Activated T-helper 17 cell treated with anti-CD3 and anti-CD28 coated beads, Interleukin-2, amount 50 U/mL, for 72 hours (primary cell): ENCODE data around the gene STK17A. TPM values are rescaled to one million over a fixed set of nuclear protein-coding genes. Genes with fewer than 3 reads are reported as not detected.
"Not testable (repeated sequence)": the region's sequence is repeated elsewhere in the genome, so short reads cannot be mapped to it uniquely, and the experiment has no call there.

Source experiments
- ATAC-seq: fragments of 150-1000 bp; cut with Tn5 transposase; replicated peaks from 2 replicates; pipeline ENCODE4 v1.10.0; 2021; ENCODE audit warnings: mild to moderate bottlenecking, moderate library complexity
- H3K27ac Mint-ChIP-seq: one replicate; pipeline ENCODE4 v1.8.0; 2022; ENCODE audit warnings: mixed read lengths
- H3K27me3 Mint-ChIP-seq: one replicate; pipeline ENCODE4 v1.8.0; 2022; ENCODE audit warnings: mixed read lengths
- H3K36me3 Mint-ChIP-seq: one replicate; pipeline ENCODE4 v1.8.0; 2022; ENCODE audit warnings: low read depth, mild to moderate bottlenecking, mixed read lengths
- H3K4me1 Mint-ChIP-seq: one replicate; pipeline ENCODE4 v1.8.0; 2022; ENCODE audit warnings: mixed read lengths
- H3K4me3 Mint-ChIP-seq: one replicate; pipeline ENCODE4 v1.8.0; 2022; ENCODE audit warnings: mild to moderate bottlenecking, mixed read lengths
- H3K9me3 Mint-ChIP-seq: one replicate; pipeline ENCODE4 v1.8.0; 2022; ENCODE audit warnings: mixed read lengths
- total RNA-seq, 2 donors: library from RNA; stranded (reverse); gene quantifications; one replicate each; pipeline ENCODE4 v1.2.3, GENCODE V29; 2022

Gene STK17A
- total RNA-seq, 2 donors from 2014 or later, result 47.6 to 71.7 TPM

- H3K36me3 Mint-ChIP-seq, result peaks cover 97% of the 10 kb centered on the region
- H3K4me3 Mint-ChIP-seq, result no peak overlapping the region
- H3K4me1 Mint-ChIP-seq, result peaks cover 39% of the 10 kb centered on the region
- H3K27me3 Mint-ChIP-seq, result no peaks in the 10 kb centered on the region
- no peaks in the 10 kb centered on the region for H3K9me3 Mint-ChIP-seq
- H3K27ac Mint-ChIP-seq, result peak overlapping the region; percentile 31
- ATAC-seq, result no peak
Observed at GRCh38 chr7:43626695-43627094, 43.8 kb downstream of the STK17A start.

- ATAC-seq, H3K4me3 Mint-ChIP-seq, H3K27me3 Mint-ChIP-seq, H3K9me3 Mint-ChIP-seq: not testable (repeated sequence)
- Mint-ChIP-seq H3K4me1 (peaks cover 44% of the 10 kb centered on the region), H3K27ac (peak overlapping the region; percentile 31), H3K36me3 (peaks cover 97% of the 10 kb centered on the region)
Observed at GRCh38 chr7:43627798-43628197, 44.9 kb downstream of the STK17A start.

GRCh38 chr7:43628431-43628830 is 45.5 kb downstream of the STK17A start:
- Mint-ChIP-seq H3K4me3 (no peak overlapping the region), H3K27me3 (no peaks in the 10 kb centered on the region), H3K36me3 (peaks cover 97% of the 10 kb centered on the region), H3K27ac (no peak overlapping the region), H3K9me3 (no peaks in the 10 kb centered on the region), H3K4me1 (peaks cover 41% of the 10 kb centered on the region)
- no peak for ATAC-seq

DNA sequence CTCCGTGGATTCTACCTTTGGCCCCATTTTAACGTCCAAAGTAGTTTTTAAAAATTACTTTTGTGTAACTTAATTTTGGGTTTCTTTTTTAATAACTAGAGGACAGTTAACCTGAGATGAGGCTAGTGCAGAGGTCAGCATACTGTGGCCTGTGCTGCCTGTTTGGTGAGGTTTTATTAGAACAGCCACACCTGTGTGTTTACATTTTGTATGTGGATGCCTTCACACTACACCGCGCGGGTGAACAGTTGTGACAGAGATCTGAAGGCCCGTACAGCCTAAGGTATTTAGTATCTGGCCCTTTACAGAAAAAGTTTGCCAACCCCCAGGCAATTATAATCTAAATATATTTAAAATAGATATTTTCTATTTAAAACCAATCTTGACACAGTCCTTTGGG is 46.9 kb downstream of the STK17A start:
- ATAC-seq, result no peak
- Mint-ChIP-seq H3K4me3 (no peak overlapping the region), H3K36me3 (peaks cover 97% of the 10 kb centered on the region), H3K9me3 (no peaks in the 10 kb centered on the region), H3K4me1 (peaks cover 46% of the 10 kb centered on the region), H3K27me3 (no peaks in the 10 kb centered on the region), H3K27ac (no peak overlapping the region)

DNA sequence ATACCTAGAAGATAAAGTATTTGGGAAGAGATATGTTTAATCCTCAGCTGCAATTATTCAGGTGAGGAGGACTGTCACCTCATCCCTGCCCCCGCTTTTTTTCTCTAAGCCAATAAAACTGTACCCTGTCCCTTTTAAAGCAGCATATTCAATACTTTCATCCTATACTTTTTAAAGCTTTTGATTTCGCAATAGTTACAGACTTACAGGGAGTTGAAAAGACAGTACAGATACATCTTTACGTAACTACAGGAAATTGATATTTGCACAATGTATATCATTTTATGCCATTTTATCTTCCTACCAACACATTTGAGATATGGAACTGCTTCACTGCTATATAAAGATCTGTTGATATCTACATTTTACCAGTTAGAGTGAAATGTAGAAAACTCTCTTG is 47.6 kb downstream of the STK17A start:
- H3K9me3 Mint-ChIP-seq, result no peaks in the 10 kb centered on the region
- peaks cover 44% of the 10 kb centered on the region for H3K4me1 Mint-ChIP-seq
- peaks cover 96% of the 10 kb centered on the region for H3K36me3 Mint-ChIP-seq
- H3K27me3 Mint-ChIP-seq, result no peaks in the 10 kb centered on the region
- H3K27ac Mint-ChIP-seq, result peak overlapping the region; percentile 40
- H3K4me3 Mint-ChIP-seq, result peak overlapping the region; percentile 10
- ATAC-seq, result no peak

- Mint-ChIP-seq H3K4me1 (peaks cover 38% of the 10 kb centered on the region), H3K27me3 (no peaks in the 10 kb centered on the region), H3K36me3 (peaks cover 96% of the 10 kb centered on the region), H3K4me3 (peak overlapping the region; percentile 9), H3K27ac (peak overlapping the region; percentile 40), H3K9me3 (no peaks in the 10 kb centered on the region)
- ATAC-seq, result peak; percentile 71
Observed at GRCh38 chr7:43631559-43631958, 48.7 kb downstream of the STK17A start.

GRCh38 chr7:43632746-43633145 is 49.8 kb downstream of the STK17A start:
- Mint-ChIP-seq H3K27me3 (no peaks in the 10 kb centered on the region), H3K9me3 (no peaks in the 10 kb centered on the region), H3K27ac (peak overlapping the region; percentile 40), H3K36me3 (peaks cover 96% of the 10 kb centered on the region), H3K4me3 (no peak overlapping the region), H3K4me1 (peaks cover 41% of the 10 kb centered on the region)
- ATAC-seq, result no peak

GRCh38 chr7:43634384-43634783 is 51.5 kb downstream of the STK17A start:
- no peaks in the 10 kb centered on the region for H3K9me3 Mint-ChIP-seq
- peak overlapping the region; percentile 84 for H3K27ac Mint-ChIP-seq
- H3K4me3 Mint-ChIP-seq, result no peak overlapping the region
- peaks cover 96% of the 10 kb centered on the region for H3K36me3 Mint-ChIP-seq
- H3K4me1 Mint-ChIP-seq, result peaks cover 39% of the 10 kb centered on the region
- H3K27me3 Mint-ChIP-seq, result no peaks in the 10 kb centered on the region
- no peak for ATAC-seq

- no peak for ATAC-seq
- H3K9me3 Mint-ChIP-seq, result no peaks in the 10 kb centered on the region
- H3K4me1 Mint-ChIP-seq, result peaks cover 40% of the 10 kb centered on the region
- peaks cover 99% of the 10 kb centered on the region for H3K36me3 Mint-ChIP-seq
- H3K27me3 Mint-ChIP-seq, result no peaks in the 10 kb centered on the region
- H3K4me3 Mint-ChIP-seq, result no peak overlapping the region
- H3K27ac Mint-ChIP-seq, result no peak overlapping the region
Observed at GRCh38 chr7:43636093-43636492, 53.2 kb downstream of the STK17A start.

GRCh38 chr7:43637114-43637806 is 54.4 kb downstream of the STK17A start:
- H3K4me1 Mint-ChIP-seq, result peaks cover 32% of the 10 kb centered on the region

DNA sequence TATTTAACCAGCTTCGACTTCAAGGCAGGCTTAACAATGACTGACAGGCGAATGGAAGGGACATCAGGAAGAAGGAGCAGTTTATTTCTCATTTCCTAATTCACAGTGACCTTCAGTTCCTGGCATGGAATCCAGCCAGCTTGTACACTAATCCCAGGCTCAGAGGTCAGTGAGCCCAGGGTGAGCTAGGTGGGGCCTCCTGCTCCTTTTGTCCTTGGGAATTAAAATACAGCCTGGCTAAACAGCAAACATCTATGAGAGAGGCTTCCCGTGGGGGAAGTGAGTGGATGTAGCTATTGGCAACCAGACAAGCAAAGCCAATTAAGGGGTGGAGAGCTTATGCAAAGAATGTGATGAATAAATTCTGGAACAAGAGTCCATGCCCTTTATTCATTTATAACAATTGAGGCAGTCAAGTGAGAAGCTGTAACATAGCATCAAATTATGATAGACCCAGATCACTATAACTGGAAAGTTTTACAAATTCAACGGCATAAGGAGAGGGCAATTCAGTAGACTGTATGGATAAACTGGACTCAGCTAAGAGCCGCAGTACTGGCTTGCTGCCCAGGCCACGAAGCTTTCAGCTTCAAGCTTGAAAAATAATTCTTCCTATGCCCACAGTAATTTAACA is 57.1 kb downstream of the STK17A start:
- no peak overlapping the region for H3K4me3 Mint-ChIP-seq
- H3K36me3 Mint-ChIP-seq, result peaks cover 99% of the 10 kb centered on the region
- no peak for ATAC-seq
- H3K4me1 Mint-ChIP-seq, result peaks cover 43% of the 10 kb centered on the region
- no peaks in the 10 kb centered on the region for H3K27me3 Mint-ChIP-seq
- H3K27ac Mint-ChIP-seq, result peak overlapping the region; percentile 32
- H3K9me3 Mint-ChIP-seq, result no peaks in the 10 kb centered on the region

More at GRCh38 chr7:43637114-43637806, 54.4 kb downstream of the STK17A start:
- peak; percentile 88 for ATAC-seq
- H3K27ac Mint-ChIP-seq, result peak overlapping the region; percentile 87
- peak overlapping the region; percentile 56 for H3K4me3 Mint-ChIP-seq
- H3K36me3 Mint-ChIP-seq, result peaks cover 99% of the 10 kb centered on the region
- no peaks in the 10 kb centered on the region for H3K27me3 Mint-ChIP-seq
- no peaks in the 10 kb centered on the region for H3K9me3 Mint-ChIP-seq

DNA sequence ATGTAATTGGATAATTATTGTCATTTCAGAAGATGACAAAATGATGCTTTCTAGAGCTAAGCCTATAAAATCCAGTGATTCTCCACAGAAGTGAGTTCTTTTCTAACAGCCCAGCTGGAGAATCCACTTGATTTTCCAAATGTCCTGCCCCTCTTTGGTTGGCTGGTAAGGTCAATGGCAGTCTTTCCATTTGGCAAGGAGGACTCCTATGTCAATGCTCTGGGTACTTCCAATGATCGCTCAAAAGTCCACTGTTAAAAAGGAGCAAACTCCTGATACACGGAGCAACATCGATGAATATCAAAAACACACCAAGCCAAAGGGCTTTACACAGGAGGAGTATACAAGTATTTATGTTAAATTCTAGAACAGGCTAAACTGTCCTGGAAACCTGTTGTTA is 57.8 kb downstream of the STK17A start:
- Mint-ChIP-seq H3K4me3 (no peak overlapping the region), H3K27me3 (no peaks in the 10 kb centered on the region), H3K4me1 (peaks cover 45% of the 10 kb centered on the region), H3K9me3 (no peaks in the 10 kb centered on the region), H3K36me3 (peaks cover 100% of the 10 kb centered on the region), H3K27ac (peak overlapping the region; percentile 50)
- ATAC-seq, result no peak

- Mint-ChIP-seq H3K36me3 (peaks cover 99% of the 10 kb centered on the region), H3K27ac (peak overlapping the region; percentile 61), H3K27me3 (no peaks in the 10 kb centered on the region), H3K9me3 (no peaks in the 10 kb centered on the region), H3K4me1 (peaks cover 48% of the 10 kb centered on the region), H3K4me3 (peak overlapping the region; percentile 76)
- no peak for ATAC-seq
Observed at GRCh38 chr7:43642897-43643630, 60.2 kb downstream of the STK17A start.

DNA sequence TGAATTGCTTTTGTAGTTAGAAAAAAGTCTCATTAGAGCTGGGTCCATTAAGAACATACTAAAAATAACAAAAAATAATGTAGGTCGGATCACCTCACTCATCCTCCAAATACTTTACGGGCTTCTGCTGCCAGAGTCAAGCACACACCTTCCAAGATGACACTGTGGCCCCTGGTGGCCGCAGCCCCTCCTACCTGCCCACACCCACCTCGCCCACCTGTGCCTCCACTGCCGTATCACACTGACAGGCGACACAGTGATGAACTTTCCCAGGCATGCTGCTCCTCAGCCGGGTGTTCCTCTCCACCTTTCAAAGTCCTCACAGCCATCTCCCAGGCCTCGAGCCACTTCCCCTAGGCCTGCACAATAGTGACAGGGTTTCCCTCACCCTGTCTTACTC is 60.9 kb downstream of the STK17A start:
- H3K9me3 Mint-ChIP-seq, result no peaks in the 10 kb centered on the region
- ATAC-seq, result no peak
- peak overlapping the region; percentile 58 for H3K27ac Mint-ChIP-seq
- H3K36me3 Mint-ChIP-seq, result peaks cover 99% of the 10 kb centered on the region
- H3K4me1 Mint-ChIP-seq, result peaks cover 52% of the 10 kb centered on the region
- no peaks in the 10 kb centered on the region for H3K27me3 Mint-ChIP-seq
- peak overlapping the region; percentile 76 for H3K4me3 Mint-ChIP-seq
